Activated naive CD4-positive, alpha-beta T cell treated with anti-CD3 and anti-CD28 coated beads, Interleukin-2, amount 50 U/mL, for 16 hours (primary cell): ENCODE results near the gene C2orf92.
A peak's percentile ranks its signal among the peaks of the same experiment; 100 is the strongest.

Experiments
- DNase-seq: peaks from one replicate; pipeline ENCODE4 v3.0.0-alpha.2; 2020

Gene C2orf92

DNA sequence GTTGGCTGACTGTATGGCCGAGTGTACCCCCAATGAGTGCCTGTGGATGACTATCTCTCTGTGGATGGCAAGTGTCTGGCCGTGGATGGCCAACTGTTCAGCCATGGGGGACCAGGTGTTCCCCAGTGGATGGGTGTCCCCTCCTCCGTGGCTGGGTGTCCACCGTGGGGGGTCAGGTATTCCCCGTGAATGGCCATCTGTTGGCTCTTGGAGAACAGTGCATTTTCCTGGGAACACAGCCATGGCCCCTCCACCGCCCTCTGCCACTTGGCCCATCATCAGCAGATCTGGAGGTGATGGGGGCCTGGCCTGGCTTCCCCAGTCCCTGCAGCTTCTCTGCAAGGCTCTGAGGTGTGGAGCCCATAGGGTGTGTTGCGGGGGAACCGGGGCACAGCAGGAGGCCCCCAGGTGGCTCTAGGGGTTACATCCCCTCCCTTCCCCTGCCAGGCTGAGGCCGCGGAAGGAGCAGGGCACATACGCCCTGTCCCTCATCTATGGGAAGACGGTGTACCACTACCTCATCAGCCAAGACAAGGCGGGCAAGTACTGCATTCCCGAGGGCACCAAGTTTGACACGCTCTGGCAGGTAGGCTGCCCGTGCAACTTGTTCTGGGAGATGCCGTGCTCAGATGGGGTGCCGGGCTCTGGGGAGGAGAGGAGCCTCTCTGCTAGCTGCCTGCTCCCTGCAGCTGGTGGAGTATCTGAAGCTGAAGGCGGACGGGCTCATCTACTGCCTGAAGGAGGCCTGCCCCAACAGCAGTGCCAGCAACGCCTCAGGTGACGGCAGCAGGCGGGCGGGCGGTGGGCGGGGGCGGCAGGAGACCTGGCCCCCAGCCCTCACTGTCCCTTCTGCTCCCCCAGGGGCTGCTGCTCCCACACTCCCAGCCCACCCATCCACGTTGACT lies 63.2 kb downstream of the C2orf92 start:
- no peak for DNase-seq

DNA sequence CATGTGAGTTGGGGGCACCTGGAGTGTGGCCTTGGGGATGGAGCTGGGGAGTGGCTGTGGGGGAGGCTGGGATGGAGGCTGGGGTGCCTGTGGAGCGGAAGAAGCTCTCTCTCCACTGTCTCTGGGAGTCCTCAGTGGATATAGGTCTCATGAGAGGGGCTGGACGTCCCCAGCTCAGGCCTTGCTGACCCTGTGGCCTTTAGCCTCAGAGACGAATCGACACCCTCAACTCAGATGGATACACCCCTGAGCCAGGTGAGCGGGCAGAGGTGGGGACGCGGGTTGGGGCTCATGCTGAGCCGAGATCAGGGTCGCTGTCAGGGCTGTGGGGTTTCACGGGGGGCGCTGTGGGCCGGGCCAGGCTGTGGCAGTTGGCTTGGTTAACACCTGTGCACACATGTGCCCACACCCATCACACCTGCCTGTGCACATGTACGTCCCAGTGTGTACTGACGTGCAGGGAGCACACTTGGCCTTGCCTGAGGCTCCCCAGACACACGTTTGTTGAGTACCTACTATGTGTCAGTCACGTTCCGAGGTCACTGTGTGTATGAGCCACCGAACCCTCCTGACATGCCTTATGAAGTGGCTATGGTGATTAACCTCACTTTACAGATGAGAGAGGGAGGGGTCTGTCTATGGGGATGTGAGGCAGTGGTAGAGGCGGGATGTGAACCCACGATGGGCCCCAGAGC lies 64.0 kb downstream of the C2orf92 start:
- no peak for DNase-seq

DNA sequence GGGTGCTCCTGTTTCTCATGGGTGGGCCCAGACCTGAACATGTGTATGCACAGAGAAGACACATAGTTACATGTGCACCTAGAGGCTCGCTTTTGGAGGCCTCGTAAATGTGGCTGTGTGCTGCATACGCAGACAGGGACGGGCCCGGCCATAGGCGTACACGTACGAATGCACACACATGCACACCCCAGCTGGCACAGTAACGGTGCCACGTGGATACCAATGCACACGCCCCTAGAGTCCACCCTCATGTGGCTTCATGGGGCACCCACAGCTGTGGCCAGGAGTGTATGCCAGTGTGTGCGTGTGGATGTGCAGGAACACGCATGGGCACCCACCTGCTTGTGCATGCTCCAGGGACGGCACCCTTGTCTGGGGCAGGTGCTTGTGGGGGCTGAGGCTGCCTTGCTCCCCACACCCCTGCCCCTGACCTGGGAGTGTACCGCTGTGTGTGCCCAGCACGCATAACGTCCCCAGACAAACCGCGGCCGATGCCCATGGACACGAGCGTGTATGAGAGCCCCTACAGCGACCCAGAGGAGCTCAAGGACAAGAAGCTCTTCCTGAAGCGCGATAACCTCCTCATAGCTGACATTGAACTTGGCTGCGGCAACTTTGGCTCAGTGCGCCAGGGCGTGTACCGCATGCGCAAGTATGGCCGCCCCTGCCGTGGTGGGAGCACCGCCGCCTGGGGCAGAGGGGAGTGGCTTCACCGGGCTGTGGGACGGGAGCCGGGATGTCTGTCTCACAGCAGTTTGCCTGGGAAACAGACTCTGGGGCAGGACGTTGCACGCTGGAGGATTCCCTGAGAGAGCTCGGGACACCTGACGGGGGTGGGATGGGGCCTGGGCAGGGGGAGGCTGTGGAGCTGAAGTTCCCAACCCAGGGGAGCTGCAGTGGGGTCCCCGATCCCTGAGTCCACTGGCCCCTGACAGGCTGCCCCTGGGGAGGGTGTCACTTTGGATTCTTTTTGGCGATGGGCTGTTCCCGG lies 64.8 kb downstream of the C2orf92 start:
- no peak for DNase-seq

DNA sequence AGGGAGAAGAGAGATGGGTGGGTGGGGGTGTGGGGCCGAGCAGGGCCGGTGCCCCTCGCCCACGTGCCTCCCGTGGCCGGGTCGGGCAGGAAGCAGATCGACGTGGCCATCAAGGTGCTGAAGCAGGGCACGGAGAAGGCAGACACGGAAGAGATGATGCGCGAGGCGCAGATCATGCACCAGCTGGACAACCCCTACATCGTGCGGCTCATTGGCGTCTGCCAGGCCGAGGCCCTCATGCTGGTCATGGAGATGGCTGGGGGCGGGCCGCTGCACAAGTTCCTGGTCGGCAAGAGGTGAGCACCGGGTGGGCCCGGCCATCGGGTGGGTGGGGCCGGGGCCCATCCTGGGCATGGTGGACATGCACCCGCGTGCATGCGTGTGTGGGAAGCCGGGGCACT lies 65.6 kb downstream of the C2orf92 start:
- no peak for DNase-seq

DNA sequence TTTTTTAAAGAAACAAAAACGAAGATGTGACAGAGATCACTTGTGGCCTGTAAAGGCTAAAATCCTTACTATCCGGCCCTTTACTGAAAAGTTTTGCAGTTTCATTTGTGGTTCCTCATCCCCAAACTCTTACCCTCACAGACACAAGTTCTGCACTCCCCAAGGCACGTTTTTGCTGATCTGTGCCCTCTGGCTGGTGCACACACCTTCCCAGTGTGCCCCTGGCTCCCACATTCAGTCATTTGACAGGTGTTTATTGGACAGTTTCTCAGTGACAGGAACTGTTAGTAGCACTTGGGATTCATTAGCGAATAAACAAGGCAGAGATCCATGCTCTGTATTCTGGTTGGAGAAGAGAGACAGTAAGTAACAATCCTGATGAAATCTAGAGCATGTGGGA lies 66.7 kb downstream of the C2orf92 start:
- DNase-seq, result no peak

DNA sequence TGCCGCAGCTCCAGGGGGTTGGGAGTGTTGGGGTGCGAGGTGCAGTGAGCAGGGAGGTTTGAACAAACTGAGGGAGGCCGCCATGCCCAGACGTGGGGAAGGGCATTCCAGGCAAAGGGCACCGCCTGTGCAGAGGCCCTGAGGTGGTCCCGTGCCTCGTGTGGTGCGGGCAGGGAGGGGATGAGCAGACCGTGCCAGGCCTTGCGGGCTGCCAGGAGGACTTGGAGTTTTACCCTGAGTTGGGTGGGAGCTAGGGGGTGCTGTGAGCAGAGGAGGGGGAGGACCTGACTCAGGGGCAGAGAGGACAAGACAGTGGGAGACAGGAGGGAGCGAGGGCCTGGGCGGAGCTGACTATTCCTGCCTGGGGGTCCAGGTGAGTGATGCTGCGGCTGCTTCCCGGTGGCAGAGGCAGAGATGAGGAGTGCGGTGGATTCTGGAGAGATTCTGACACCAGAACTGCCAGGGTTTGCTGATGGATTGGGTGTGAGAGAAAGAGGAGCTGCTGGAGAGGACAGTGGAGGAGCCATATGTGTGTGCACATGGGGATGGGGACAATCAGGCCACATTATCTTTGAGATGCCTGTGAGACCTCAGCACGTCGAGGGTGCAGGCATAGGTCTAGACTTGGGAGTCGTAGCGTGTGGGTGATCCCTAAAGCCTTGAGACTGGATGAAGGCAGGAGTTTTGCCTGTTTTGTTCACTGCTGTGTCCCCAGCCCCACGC lies 67.3 kb downstream of the C2orf92 start:
- DNase-seq, result no peak

DNA sequence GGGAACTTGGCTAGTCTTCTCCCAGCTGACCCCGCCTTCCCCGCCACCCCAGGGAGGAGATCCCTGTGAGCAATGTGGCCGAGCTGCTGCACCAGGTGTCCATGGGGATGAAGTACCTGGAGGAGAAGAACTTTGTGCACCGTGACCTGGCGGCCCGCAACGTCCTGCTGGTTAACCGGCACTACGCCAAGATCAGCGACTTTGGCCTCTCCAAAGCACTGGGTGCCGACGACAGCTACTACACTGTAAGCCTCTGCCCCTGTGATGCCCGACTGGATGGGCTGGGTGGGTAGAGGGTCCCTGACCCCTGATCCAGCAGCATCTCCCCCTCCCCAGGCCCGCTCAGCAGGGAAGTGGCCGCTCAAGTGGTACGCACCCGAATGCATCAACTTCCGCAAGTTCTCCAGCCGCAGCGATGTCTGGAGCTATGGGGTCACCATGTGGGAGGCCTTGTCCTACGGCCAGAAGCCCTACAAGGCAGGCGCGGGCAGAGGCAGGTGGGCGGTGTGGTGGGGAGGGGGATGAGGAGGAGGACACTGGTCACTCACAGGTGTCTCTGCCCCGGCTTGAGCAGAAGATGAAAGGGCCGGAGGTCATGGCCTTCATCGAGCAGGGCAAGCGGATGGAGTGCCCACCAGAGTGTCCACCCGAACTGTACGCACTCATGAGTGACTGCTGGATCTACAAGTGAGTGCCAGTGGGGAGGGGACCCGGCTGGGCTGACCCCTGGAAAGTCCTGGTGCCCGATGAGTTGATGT lies 68.1 kb downstream of the C2orf92 start:
- DNase-seq, result no peak

DNA sequence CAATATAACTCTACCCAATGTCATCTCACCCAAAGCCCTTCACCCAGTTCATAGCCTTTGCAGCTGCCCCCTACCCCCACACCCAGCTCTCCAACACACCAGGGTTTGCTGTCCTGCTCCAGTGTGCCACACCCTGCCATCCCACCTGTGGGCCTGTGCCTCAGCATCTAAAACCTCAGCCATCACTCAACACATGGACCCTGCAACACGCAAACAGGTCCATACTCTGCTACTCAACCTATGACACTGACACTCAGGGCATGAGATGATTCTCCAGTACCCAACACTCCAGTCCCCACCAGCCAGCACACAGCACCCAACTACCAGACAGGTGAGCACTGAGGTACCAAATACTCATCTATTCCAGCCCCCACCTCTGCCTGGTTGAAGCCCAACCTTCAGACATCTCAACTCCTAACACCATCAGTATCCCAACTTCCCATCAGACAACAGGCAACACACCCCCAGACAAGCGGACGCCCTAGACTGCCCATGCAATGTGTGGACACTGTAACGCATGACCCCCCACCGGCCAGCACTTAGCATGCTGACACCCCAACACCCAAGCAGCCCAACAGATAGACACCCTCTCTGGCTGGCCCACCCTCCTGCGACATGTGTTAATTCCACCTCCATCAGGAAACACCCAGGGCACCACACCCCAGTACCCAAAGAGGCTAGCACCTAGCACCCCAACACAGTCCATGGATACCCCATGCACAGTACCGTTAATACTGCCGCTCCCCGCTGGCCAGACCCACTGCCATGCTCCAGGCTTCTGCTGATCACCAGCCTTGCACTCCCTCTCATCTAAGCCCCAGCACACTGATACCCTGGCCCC lies 68.9 kb downstream of the C2orf92 start:
- DNase-seq, result no peak

DNA sequence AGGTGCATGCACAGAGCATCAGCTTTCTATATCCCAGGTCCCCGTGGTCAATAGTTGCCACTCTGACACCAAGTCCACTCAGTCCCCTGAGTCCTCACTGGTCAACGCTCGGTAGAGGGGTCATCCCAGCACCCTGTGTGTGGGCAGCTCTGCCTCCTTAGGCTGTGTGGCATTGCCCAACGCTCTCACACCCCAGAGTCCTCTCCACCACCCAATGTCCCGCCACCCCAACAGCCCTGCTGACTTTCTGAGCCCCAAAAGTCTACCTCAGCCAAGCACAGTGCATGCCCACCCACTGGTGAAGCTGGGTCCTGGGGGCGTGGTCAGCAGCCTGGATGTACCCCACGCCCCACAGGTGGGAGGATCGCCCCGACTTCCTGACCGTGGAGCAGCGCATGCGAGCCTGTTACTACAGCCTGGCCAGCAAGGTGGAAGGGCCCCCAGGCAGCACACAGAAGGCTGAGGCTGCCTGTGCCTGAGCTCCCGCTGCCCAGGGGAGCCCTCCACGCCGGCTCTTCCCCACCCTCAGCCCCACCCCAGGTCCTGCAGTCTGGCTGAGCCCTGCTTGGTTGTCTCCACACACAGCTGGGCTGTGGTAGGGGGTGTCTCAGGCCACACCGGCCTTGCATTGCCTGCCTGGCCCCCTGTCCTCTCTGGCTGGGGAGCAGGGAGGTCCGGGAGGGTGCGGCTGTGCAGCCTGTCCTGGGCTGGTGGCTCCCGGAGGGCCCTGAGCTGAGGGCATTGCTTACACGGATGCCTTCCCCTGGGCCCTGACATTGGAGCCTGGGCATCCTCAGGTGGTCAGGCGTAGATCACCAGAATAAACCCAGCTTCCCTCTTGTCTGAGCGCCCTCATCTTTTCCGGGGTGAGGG lies 69.7 kb downstream of the C2orf92 start:
- DNase-seq, result no peak

DNA sequence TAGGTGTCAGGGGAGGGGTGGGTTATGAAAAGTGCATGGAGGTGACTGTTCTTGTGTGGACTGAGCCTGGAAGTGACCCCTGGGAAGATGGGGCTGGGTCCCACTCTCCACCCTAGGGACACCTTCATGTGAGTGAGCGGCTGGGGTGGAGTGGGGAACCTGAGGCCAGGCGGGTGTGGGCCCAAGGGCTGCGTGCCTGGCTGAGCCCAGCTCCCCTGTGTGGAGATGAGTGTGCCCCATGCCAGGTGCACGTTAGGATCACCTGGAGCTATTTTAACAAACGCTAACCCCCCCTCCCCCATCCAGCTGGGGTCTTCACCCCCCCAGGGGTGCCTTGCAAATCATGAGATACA lies 70.4 kb downstream of the C2orf92 start:
- DNase-seq, result no peak

DNA sequence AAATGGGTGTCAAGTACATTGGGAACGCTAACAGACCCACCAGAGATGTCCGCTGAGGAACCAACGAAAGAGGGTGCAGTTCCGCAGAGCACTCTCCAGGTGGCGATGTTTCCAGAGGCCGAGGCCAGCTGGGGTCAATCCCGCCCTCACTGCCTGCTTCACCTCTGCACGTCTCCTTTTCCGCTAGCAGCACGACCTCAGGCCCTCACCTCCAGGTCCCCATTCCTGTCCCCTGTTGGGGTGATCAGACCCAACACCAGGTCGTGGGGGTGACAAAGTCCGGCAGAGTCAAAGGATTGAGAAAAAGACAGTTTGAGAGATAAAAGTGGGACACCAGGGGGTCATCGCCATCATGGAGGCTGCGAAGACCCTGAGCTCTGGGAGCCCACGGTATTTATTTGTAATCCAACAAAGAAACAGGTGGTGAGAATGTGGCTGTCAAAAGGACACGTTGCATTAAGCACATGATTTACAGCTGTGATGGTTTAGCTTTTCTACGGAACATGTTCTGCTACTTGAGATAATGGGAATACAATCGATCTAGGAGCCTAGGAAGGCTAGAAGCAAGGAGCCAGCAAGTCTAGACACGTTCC lies 71.2 kb downstream of the C2orf92 start:
- DNase-seq, result peak; percentile 35

DNA sequence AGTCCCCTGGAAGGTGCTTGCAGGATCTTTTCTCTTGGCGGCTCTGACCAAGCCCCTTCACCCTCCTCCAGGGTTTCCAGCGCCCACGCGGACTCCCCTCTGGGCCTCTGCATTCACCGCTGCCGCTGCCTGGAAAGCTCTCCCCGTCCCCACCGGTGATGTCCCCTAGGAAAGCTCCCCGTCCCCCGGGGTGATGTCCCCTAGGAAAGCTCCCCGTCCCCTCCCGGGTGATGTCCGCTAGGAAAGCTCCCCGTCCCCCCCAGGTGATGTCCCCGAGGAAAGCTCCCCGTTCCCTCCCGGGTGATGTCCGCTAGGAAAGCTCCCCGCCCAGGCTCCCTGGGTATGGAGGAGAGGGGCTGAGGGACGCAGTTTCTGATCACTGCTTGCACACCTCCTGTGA lies 71.7 kb downstream of the C2orf92 start:
- DNase-seq, result no peak

DNA sequence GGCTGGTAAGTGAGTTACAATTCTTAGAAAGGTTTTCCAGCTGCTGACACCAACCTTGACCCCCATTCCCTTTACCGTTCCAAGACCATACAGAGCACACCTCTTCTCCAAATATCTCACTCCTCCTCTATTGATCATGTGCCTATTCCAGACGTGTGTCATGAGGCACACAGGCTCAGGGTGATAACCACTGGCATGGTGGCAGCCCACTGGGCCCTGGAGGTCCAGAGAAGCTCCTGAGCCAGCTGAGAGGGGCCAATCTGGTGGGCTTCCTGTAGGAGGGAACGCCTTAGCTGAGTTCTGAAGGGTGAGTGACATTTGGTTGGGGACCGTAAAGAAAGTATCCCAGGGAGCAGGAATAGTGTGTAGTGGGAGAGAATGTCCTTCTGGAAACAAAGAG lies 72.2 kb downstream of the C2orf92 start:
- DNase-seq, result no peak

DNA sequence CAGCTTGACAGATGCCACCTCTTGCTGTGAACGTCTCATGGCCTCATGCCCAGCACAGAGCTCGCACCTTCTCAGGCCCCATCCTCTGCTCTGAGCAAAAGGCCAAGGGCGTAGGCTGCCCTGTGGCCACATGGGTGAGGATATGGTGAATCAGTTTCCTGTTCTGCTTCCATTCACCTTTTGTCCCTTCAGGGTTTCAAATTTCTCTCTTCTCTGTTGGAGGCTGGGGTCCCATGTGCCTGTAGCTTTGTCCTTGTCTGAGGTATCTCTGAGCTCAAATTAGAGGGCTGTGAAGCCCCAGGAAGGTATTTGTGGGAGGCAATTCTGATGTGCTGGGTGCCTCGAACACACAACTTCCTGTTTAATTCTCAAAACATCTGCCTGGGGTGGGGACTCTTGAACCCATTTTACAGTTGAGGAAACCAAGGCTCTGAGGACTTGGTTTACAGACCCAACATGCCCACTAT lies 72.9 kb downstream of the C2orf92 start:
- DNase-seq, result no peak

DNA sequence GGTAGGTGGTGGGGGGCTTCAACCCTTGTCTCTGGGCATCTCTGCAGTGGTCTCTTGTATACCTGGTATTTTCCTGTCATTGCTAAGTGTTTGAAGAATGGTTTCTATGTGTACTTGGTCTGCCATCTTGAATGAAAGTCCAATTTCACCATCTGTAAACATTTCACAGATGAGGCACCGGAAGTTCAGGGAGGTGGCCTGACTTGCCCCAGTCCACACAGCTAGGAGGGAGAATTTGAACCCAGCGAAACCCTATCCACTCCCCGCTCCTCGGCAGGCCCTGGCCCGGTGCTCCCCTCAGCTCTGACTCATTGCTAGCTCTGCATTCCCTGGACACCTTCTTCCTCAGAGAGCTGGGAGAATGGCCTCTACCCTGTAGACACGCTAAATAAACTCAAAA lies 74.4 kb downstream of the C2orf92 start:
- no peak for DNase-seq

DNA sequence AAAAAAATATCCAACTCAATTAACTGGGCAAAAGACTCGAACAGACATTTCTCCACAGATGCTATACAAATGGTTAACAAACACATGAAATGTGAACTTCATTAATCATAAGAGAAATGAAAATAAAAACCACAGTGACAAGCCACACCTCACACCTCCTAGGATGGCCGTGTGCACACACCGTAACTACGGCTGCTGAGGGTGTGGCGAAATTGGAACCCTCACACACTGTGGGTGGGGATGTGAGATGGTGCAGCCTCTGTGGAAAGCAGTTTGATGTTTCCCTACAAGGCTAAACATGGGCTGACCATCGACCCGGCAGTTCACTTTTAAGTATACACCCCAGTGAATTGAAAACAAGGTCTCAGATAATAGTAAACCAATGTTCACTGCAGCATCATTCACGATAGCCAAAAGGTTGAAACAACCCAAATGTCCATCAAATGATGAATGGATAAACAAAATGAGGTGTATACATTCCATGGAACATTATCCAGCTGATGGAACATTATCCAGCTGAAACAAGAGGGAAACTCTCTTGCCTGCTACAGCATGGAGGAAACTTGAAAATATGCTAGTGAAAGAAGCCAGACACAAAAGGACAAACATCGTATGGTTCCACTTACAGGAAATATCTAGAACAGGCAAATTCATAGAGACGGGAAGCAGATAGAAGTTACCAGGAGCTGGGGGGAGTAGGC lies 76.1 kb downstream of the C2orf92 start:
- DNase-seq, result peak; percentile 46

DNA sequence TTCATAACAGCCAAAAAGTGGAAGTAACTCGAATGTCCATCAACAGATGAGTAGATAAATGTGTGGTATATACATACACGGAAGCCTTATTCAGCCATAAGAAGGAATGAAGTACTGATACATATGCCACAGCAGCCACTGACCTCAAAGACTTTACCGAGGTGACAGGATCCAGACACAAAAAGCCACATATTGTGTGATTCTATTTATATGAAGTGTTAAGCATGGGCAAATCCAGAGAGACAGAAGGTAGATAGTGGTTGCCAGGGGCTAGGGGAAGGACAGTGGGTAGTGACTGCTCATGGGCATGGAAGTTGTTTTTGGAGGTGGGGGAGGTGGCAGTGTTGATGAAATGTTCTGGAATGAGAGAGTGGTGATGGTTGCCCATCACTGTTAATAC lies 77.8 kb downstream of the C2orf92 start:
- DNase-seq, result no peak

DNA sequence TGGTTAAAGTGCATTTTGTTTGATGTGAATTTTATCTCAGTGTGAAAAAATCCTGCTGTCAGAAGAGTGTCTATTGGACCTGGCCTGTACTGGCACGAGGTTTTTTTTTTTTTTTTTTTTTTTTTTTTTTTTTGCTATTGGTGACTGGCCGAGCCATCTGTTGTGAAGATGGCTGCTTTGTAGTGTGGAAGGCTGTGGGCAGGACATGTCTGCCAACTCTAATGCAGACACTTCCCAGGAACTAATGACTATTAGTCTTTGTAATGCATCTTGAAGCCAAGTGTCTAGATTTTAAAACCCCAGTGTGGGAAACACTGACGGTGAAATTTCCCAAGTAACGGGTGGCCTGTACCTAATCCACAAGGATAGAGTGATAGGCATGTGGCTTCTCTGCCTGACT lies 78.2 kb downstream of the C2orf92 start:
- DNase-seq, result no peak

DNA sequence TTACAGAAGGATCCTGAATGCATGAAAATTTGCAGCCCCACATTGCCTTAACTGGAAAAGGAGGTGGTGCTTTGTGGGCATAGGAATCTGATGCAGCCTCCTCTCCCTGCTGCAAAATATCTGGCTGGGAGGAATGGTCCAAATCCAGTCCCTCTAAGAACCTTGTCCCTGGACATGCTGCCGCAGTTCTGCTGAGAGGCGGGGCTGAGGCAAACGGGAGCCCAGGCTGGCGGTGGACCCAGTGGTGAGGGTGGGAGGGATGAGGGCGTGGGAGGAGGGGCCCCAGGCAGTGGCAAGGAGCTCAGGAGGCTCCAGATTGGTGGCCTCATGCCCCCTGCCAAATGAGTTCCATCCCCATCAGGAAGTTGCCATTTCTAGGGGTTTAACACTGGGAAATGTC lies 80.1 kb downstream of the C2orf92 start:
- DNase-seq, result no peak
